ENCODE measurements around the gene NR2E3. TPM values are rescaled to one million over a fixed set of nuclear protein-coding genes. Genes with fewer than 3 reads are reported as not detected.

The NR2E3 gene
- total RNA-seq, 1 experiment from 2014 or later = 0.31 TPM

- no peak overlapping the region for H2AFZ ChIP-seq (ENCODE audit: low read length)
- H3K23me2 ChIP-seq (ENCODE audit: insufficient read length, low read depth, low read length, poor library complexity, severe bottlenecking) = no peaks in the 10 kb centered on the region
- H3T11ph ChIP-seq (ENCODE audit: low read length) = no peak overlapping the region
- H3K79me2 ChIP-seq (ENCODE audit: insufficient read depth, low read length) = no peaks in the 10 kb centered on the region
- no peak overlapping the region for H3K4me3 Mint-ChIP-seq
- H4K8ac ChIP-seq (replicated peaks; ENCODE audit: insufficient read length, low read depth, low read length) = no peak overlapping the region
- no peaks in the 10 kb centered on the region for H3K79me1 ChIP-seq (ENCODE audit: insufficient read depth, low read depth, low read length, poor library complexity, severe bottlenecking)
- DNase-seq = no peak
- no peak overlapping the region for H2AK5ac ChIP-seq (ENCODE audit: insufficient read length, low read length)
- peaks cover 4 to 11% (median 6%) of the 10 kb centered on the region in 3 experiments; a peak in 4 of 7 replicates for H3K36me3 Mint-ChIP-seq (ENCODE audit: insufficient read depth in 1 of 3, low read depth in 3 of 3)
- peaks cover 2 to 11% of the 10 kb centered on the region in 2 experiments; a peak in 4 of 5 replicates for H3K9me3 Mint-ChIP-seq
- H3K9me3 ChIP-seq (ENCODE audit: control insufficient read depth, low read depth, low read length) = no peaks in the 10 kb centered on the region
- no peaks in the 10 kb centered on the region; the same call in 1 of the 2 replicates for H3K4me1 ChIP-seq (ENCODE audit: insufficient read depth, low read length)
- no CpG with 5 or more reads among the region's 6 CpGs for WGBS (ENCODE audit: extremely low coverage, insufficient read length, low lambda C conversion rate)
- no peaks in the 10 kb centered on the region for H4K20me1 ChIP-seq (ENCODE audit: control insufficient read depth, insufficient read depth, insufficient read length)
- no peak overlapping the region for H3K9ac ChIP-seq (ENCODE audit: extremely low read depth, insufficient read length, low read length)
- H3K27ac Mint-ChIP-seq = no peak overlapping the region; a peak in 1 of 7 replicates
- H3K27me3 ChIP-seq (ENCODE audit: insufficient read depth, low read length) = no peaks in the 10 kb centered on the region
- no peak overlapping the region for H4K5ac ChIP-seq (ENCODE audit: insufficient read length, low read depth, low read length)
- H4K91ac ChIP-seq (ENCODE audit: insufficient read length, low read depth, low read length) = no peak overlapping the region
- no peak overlapping the region for H3K4ac ChIP-seq (ENCODE audit: low read depth, low read length)
- no peak overlapping the region for H3K23ac ChIP-seq (ENCODE audit: insufficient read length, low read depth, low read length)
- no peaks in the 10 kb centered on the region; the same call in none of the 2 replicates for H3K27me3 Mint-ChIP-seq (ENCODE audit: low read depth)
- H2BK15ac ChIP-seq (ENCODE audit: low read depth, low read length) = no peak overlapping the region
- no peak overlapping the region for H3K14ac ChIP-seq (ENCODE audit: insufficient read depth, low read length)
- H2BK12ac ChIP-seq (ENCODE audit: insufficient read length, low read depth, low read length) = no peak overlapping the region
- no peak overlapping the region for H3K27ac ChIP-seq (ENCODE audit: insufficient read length, low read depth, low read length)
- H3K18ac ChIP-seq (ENCODE audit: insufficient read length, low read depth, low read length) = no peak overlapping the region
- TF ChIP-seq CTCF (conservative IDR thresholded peaks at IDR 0.05) = no peak
- no peak overlapping the region for H3K56ac ChIP-seq (ENCODE audit: insufficient read length, low read depth, low read length)
- H3K4me1 Mint-ChIP-seq = peaks cover 7 to 17% of the 10 kb centered on the region in 2 experiments
- no peak overlapping the region for H3K4me2 ChIP-seq (ENCODE audit: insufficient read depth, insufficient read length, low read length)
- H2BK20ac ChIP-seq (ENCODE audit: low read depth, low read length, poor library complexity, severe bottlenecking) = no peak overlapping the region
- no peak overlapping the region for H2BK5ac ChIP-seq (ENCODE audit: insufficient read length, low read length)
- no peak overlapping the region for H2BK120ac ChIP-seq (ENCODE audit: low read depth, low read length, poor library complexity, severe bottlenecking)
Observed at GRCh38 chr15:71798641-71799040, 11.7 kb upstream of the NR2E3 start.
